Hematopoietic multipotent progenitor cell treated with erythropoietin and hydrocortisone succinate and interleukin-3 and kit ligand, for 4 days (in vitro differentiated cells): ENCODE measurements around the gene OARD1.

Experiments used
- DNase-seq: peaks from one replicate; pipeline ENCODE4 v3.0.0-alpha.2; 2015

Gene OARD1

GRCh38 chr6:41074692-41075436 is 2.7 kb upstream of the OARD1 start:
- no peak for DNase-seq

GRCh38 chr6:41073968-41074691 is 2.0 kb upstream of the OARD1 start:
- peak; percentile 36 for DNase-seq

- DNase-seq = peak; percentile 96
These were observed 1.2 kb upstream of the OARD1 start for GRCh38 chr6:41073203-41073967.

DNA sequence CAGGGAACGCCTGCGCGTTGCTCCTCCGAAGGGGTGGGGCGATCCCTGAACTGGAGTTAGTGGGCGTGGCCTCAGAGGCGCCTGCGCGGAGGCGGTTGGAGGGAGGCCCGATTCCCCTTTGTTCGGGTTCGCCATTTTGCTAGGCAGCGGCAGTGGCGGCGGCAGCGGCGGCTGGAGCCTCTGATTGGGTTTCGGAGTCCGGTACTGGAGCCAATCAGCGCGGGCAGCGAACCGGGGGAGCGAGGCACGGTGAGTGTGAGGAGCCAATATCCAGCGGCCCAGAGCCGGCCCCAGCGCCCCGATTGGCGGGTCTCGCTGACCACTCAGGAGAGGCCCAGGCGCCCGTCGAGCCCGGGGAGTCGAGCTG is 663 bp upstream of the OARD1 start, which contains the start of gene NFYA:
NFYA (plus strand) TSS at position 139 of the 367 bp plus-strand sequence. CDS start 6,116 bp downstream, outside the sequence.
- DNase-seq = no peak

GRCh38 chr6:41071501-41071922 is 644 bp downstream of the OARD1 start:
- DNase-seq = no peak

- DNase-seq = peak; percentile 88
These were observed 5.3 kb downstream of the OARD1 start for GRCh38 chr6:41066867-41067304.

GRCh38 chr6:41065550-41066026 is 6.6 kb downstream of the OARD1 start:
- DNase-seq = no peak

DNA sequence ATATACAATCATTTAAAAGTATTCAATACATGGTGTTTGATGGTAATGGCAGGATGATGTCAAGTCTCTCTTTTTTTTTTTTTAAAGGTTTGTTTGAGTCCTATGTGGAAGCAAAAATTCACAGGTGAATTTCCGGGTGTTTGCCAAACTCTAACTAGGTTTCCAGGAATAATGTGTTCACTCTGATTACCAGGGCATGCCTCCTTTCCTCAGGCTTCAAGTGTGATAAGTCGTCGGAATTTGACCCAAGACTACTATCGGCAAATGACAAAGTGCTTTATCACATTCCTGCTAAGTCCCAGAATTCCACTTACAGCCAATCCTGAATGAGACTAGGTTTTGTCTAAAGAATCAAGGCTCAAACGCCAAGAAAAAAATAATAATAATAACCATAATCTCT is 7.3 kb downstream of the OARD1 start:
- DNase-seq = no peak

DNA sequence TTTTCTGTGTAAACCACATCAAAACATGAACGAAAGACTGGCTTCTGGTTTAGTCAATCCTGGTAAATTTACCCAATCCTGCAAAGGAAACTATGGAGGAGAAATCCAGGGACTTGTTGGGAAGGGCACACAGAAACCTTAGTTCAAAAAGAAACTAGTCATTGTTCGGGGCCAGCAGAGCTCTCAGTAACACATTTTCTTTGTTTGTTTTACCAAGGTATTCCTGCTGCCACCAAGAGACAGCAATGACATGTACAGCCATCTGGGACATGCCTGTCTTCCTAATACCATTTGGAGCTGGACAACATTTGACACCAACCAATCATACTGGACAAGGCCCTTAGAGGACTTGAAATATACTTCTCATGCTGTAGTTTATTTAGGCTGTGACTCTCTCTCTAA is 8.3 kb downstream of the OARD1 start:
- DNase-seq = no peak

- DNase-seq = no peak
These were observed 10.1 kb downstream of the OARD1 start for GRCh38 chr6:41062056-41062455.

DNA sequence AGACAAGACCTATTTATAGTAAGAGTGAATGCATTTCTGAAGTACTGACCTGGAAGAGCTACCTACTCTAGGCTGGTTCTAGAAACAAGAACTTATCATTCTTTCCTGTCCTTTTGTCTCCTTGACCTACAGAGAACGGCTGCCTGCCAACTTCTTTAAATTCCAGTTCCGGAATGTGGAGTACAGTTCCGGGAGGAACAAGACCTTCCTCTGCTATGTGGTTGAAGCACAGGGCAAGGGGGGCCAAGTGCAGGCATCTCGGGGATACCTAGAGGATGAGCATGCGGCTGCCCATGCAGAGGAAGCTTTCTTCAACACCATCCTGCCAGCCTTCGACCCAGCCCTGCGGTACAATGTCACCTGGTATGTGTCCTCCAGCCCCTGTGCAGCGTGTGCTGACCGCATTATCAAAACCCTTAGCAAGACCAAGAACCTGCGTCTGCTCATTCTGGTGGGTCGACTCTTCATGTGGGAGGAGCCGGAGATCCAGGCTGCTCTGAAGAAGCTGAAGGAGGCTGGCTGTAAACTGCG is 10.9 kb downstream of the OARD1 start:
- DNase-seq = no peak

GRCh38 chr6:41059556-41059955 is 12.6 kb downstream of the OARD1 start:
- DNase-seq = no peak

DNA sequence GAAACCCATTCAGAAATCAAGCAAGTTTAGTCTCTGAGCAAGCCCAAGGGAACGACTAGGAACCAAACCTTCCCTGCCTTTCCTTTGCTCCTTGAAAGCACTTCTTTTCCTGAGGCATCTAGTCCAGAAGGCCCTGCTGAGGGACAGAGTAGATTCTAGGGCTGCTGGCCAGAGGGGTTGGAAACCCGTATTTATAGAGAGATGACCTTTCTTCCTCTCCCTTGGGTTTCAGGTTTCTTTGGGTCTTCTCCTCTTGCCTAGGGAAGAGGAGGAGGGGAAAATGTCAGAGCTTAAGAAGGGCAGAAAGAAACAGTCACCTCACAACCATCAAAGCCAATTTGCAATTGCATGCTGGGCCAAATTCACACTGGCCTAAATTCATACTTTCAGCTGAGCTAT is 13.4 kb downstream of the OARD1 start:
- no peak for DNase-seq

GRCh38 chr6:41056768-41057490 is 15.2 kb downstream of the OARD1 start:
- DNase-seq = no peak

DNA sequence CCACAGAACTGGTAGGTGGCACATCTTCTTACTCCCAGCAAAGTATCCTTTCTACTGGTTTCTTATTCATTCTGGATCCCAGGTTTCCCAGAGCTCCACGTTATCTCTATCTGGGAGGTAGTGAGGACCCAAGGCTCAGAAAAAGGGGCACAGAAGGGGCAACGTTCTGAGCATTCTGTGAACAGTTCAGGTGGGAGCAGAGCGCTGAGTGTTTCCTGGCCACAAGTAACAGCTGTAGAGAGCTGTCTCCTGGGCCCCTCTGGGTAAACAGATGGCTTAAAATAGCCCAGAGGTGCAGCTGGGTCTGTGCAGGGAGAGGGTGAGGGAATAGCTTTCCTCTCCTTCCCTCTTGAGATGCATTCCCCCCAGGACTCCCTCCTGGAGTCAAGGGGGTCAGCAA is 17.0 kb downstream of the OARD1 start:
- DNase-seq = no peak

DNA sequence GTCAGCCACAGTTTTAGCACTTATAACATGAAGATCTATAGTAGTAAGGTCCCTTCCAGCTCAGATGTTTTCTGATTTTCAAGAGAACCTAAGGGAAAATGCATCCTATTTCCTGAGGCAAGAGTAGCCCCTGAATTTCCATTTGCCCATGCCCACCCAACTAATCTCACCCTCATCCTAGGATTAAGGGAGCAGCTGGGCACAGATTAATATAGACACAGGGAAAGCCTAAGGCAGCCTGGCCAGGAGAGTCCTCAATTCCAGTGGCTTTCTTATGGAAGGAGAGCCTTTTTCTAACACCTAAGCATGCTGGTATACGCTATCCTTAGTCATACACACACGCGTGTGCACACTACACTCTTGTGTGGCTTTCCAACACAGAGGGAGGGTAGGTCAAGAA is 17.6 kb downstream of the OARD1 start:
- no peak for DNase-seq

DNA sequence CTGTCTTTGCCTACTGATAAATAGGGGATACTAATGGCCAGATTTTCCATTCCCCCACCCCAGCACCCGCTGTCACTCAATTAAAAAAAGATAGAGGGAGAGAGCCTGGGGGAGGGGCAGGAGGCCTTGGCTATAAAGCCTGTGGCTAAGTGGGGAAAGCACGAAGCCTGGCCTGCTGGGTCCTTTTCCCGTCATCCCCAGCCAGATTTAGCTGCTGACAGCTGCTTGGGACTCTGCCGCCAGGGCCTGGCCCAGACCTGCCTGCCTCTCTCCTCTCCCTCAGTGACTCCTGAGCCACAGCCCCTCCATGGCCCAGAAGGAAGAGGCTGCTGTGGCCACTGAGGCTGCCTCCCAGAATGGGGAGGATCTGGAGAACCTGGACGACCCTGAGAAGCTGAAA is 19.1 kb downstream of the OARD1 start, which contains the start of gene APOBEC2:
APOBEC2 (plus strand) TSS at position 162 of the 400 bp plus-strand sequence; CDS start at position 308, 146 bp downstream.
- no peak for DNase-seq

DNA sequence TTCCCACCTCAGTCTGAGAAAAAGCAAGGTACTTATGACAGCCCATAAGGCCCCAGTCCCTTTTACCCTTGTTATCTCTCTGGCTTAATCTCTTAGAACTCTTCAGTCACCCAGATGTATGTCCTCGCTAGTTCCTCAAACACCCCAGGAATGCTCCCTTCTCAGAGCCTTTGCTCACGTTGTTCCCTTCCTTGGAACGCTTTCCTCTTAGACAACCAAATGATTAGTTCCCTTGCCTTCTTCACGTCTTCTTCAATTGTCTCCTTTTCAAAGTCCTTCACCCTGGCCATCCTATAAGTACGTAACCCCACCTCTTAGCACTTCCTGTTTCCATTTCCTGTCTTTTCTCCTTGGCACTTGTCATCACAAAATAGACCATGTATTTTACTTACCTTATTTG is 20.3 kb downstream of the OARD1 start:
- DNase-seq = peak; percentile 71

- DNase-seq = peak; percentile 23
These were observed 21.6 kb downstream of the OARD1 start for GRCh38 chr6:41050536-41050935.

GRCh38 chr6:41049955-41050354 is 22.2 kb downstream of the OARD1 start:
- no peak for DNase-seq

- DNase-seq = no peak
These were observed 22.6 kb downstream of the OARD1 start for GRCh38 chr6:41049521-41049920.
